HepG2 (cell line): ENCODE measurements around the gene CADM1. TPM values are rescaled to one million over a fixed set of nuclear protein-coding genes. Genes with fewer than 3 reads are reported as not detected.

Source experiments
- ATAC-seq: fragments of 200-7000 bp; cut with Tn5 transposase; 3 replicates; pipeline ENCODE4 v1.9.1; 2020; ENCODE audit warnings: mild to moderate bottlenecking, moderate library complexity
- BruUV-seq: library from RNA; stranded (reverse); fragments of 400-500 nt; replicated peaks from 2 replicates; lab custom pipeline; 2021; lab: Mats Ljungman, UMichigan
- CTCF ChIA-PET: fragments of 300-600 bp; formaldehyde crosslinking; extraction: SDS; loops from one replicate; lab custom pipeline; 2021; ENCODE audit warnings: low total read pairs, inconsistent platforms, low intra/inter-chr PET ratio; lab: Yijun Ruan, JAX
- POLR2A ChIA-PET: fragments of 350-600 bp; sonication (Branson Sonifier 250); formaldehyde crosslinking; loops from one replicate; lab custom pipeline; 2020; ENCODE audit warnings: antibody characterized with exemption, inconsistent platforms; lab: Yijun Ruan, JAX
- DNase-seq: peaks from one replicate; pipeline ENCODE4 v3.0.0-alpha.2; 2015; ENCODE audit warnings: low spot score
- FAIRE-seq: peaks from 3 replicates; lab custom pipeline; 2011; peaks lifted over from hg19 to GRCh38; lab: Jason Lieb, UNC
- H2AFZ ChIP-seq: one replicate; pipeline ENCODE4 v1.6.1; 2011; ENCODE audit warnings: low read length, inconsistent platforms
- H3K27ac ChIP-seq: fragments of 300-600 bp; 3 replicates; pipeline ENCODE4 v1.8.0; 2011; ENCODE audit warnings: mixed run types, mild to moderate bottlenecking, mixed read lengths, low read length, inconsistent platforms; ENCODE audit not compliant: insufficient read depth; ENCODE audit errors: extremely low read length
- H3K27me3 ChIP-seq, 2 experiments: fragments of 200-600 bp in 1 of 2; 2 replicates in 1 of 2; 3 replicates in 1 of 2; pipeline versions ENCODE4 v1.6.0 to v1.8.0; 2011; ENCODE audit warnings: low read length in 2 of 2, mild to moderate bottlenecking in 2 of 2, moderate library complexity in 2 of 2, inconsistent platforms in 1 of 2; ENCODE audit not compliant: insufficient read depth in 2 of 2, control insufficient read depth in 1 of 2
- H3K36me3 ChIP-seq, 2 experiments: fragments of 200-600 bp in 1 of 2; replicated peaks in 1 of 2; 2 replicates in 1 of 2; 3 replicates in 1 of 2; pipeline versions ENCODE4 v1.5.1 to v1.8.0; 2011; ENCODE audit warnings: low read length in 2 of 2, inconsistent platforms in 1 of 2; ENCODE audit not compliant: insufficient read depth in 2 of 2, control insufficient read depth in 1 of 2
- H3K4me1 ChIP-seq: 2 replicates; pipeline ENCODE4 v1.5.1; 2012; ENCODE audit warnings: low read length, inconsistent platforms; ENCODE audit not compliant: insufficient read depth
- H3K4me2 ChIP-seq: 2 replicates; pipeline ENCODE4 v1.6.0; 2011; ENCODE audit warnings: low read depth, low read length, inconsistent platforms
- H3K4me3 ChIP-seq, 3 experiments: fragments of 200-600 bp in 1 of 3; sonication (generic), shearing (Covaris generic) in 1 of 3; replicated peaks in 1 of 3; 2 replicates each; pipeline ENCODE4 v1.5.1; 2011 to 2016; ENCODE audit warnings: low read length in 3 of 3, inconsistent platforms in 2 of 3, low read depth in 2 of 3, mild to moderate bottlenecking in 2 of 3, control low read depth in 1 of 3, mixed read lengths in 1 of 3; ENCODE audit not compliant: insufficient read depth in 1 of 3
- H3K79me2 ChIP-seq: one replicate; pipeline ENCODE4 v1.6.1; 2011; ENCODE audit warnings: low read length, inconsistent platforms; ENCODE audit not compliant: insufficient read depth
- H3K9ac ChIP-seq: 2 replicates; pipeline ENCODE4 v1.6.0; 2011; ENCODE audit warnings: mild to moderate bottlenecking, low read depth, low read length, inconsistent platforms; ENCODE audit not compliant: insufficient read depth
- H3K9me3 ChIP-seq: 2 replicates; pipeline ENCODE4 v1.5.1; 2012; ENCODE audit warnings: mild to moderate bottlenecking, low read length
- H4K20me1 ChIP-seq: 2 replicates; pipeline ENCODE4 v1.6.0; 2011; ENCODE audit warnings: inconsistent platforms, mild to moderate bottlenecking, low read length, moderate library complexity; ENCODE audit not compliant: insufficient read depth
- CEBPG ChIP-seq: IDR thresholded peaks from 2 replicates; pipeline ENCODE4 v1.6.1; 2016
- EED ChIP-seq: sonication (generic); formaldehyde crosslinking; IDR thresholded peaks from 2 replicates; pipeline ENCODE4 v1.5.0; 2020; ENCODE audit warnings: mild to moderate bottlenecking, missing genetic modification reagents
- HOMEZ ChIP-seq: IDR thresholded peaks from 2 replicates; pipeline ENCODE4 v1.6.1; 2016; ENCODE audit warnings: low read depth
- MED8 ChIP-seq: sonication (generic); formaldehyde crosslinking; IDR thresholded peaks from 2 replicates; pipeline ENCODE4 v1.8.1; 2023; ENCODE audit warnings: mild to moderate bottlenecking, missing genetic modification reagents; ENCODE audit not compliant: insufficient replicate concordance
- NCOR1 ChIP-seq: fragments of 200-600 bp; sonication (generic); IDR thresholded peaks from 2 replicates; pipeline ENCODE4 v1.7.0; 2017; ENCODE audit warnings: antibody characterized with exemption, low read length, borderline replicate concordance
- PHB2 ChIP-seq: fragments of 450-650 bp; IDR thresholded peaks from 2 replicates; pipeline ENCODE4 v1.6.1; 2018; ENCODE audit not compliant: partially characterized antibody
- TBP ChIP-seq: sonication (generic); formaldehyde crosslinking; IDR thresholded peaks from 2 replicates; pipeline ENCODE4 v1.5.0; 2020; ENCODE audit warnings: missing genetic modification reagents
- U2AF2 ChIP-seq: fragments of 200-400 bp; formaldehyde crosslinking; IDR thresholded peaks from 2 replicates; pipeline ENCODE4 v1.6.1; 2017; ENCODE audit warnings: low read depth, mild to moderate bottlenecking, low read length
- ZNF18 ChIP-seq: sonication (generic); formaldehyde crosslinking; IDR thresholded peaks from 2 replicates; pipeline ENCODE4 v1.8.0; 2022; ENCODE audit warnings: mild to moderate bottlenecking, missing genetic modification reagents; ENCODE audit not compliant: insufficient replicate concordance
- ZNF275 ChIP-seq: sonication (generic); formaldehyde crosslinking; IDR thresholded peaks from 2 replicates; pipeline ENCODE4 v1.8.0; 2022; ENCODE audit warnings: missing genetic modification reagents, mild to moderate bottlenecking, inconsistent platforms, borderline replicate concordance
- ZNF292 ChIP-seq: sonication (generic); formaldehyde crosslinking; IDR thresholded peaks from 2 replicates; pipeline ENCODE4 v1.8.1; 2022; ENCODE audit warnings: mild to moderate bottlenecking, low read depth, missing genetic modification reagents, borderline replicate concordance
- ZNF784 ChIP-seq: sonication (generic); formaldehyde crosslinking; IDR thresholded peaks from 2 replicates; pipeline ENCODE4 v1.5.1; 2020; ENCODE audit warnings: missing genetic modification reagents, mild to moderate bottlenecking, borderline replicate concordance
- ZZZ3 ChIP-seq: sonication (generic); formaldehyde crosslinking; IDR thresholded peaks from 2 replicates; pipeline ENCODE4 v1.4.0; 2020; ENCODE audit warnings: missing genetic modification reagents, mild to moderate bottlenecking, borderline replicate concordance
- WGBS: methylation state at CpG from one replicate; pipeline ENCODE4 v1.1.6; 2017; ENCODE audit warnings: low lambda C conversion rate; 5-methylcytosine and 5-hydroxymethylcytosine counted together
- in situ Hi-C: cut with HindIII; loops from 2 replicates; pipeline ENCODE4 v1.10.0; 2017; ENCODE audit warnings: low pct_unique_long_range_greater_than_20kb; ENCODE audit not compliant: extremely low pct_ligation_motif_present
- intact Hi-C: fragments of 100-400 bp; cut with micrococcal nuclease; formaldehyde crosslinking; loops from one replicate; pipeline ENCODE4 v1.10.0; 2022; ENCODE audit not compliant: unreplicated experiment
- polyA plus RNA-seq, 8 experiments: library from polyadenylated mRNA; depleted of rRNA in 3 of 8; stranded (reverse) in 7 of 8; unstranded in 1 of 8; fragments of >200 nt; fragmentation: Illumina TruSeq in 4 of 8; extraction: Trizol in 4 of 8; gene quantifications; 2 replicates each; pipeline versions ENCODE4 v1.2.1 to v1.2.3, GENCODE V29; 2011 to 2016; ENCODE audit warnings: low read depth in 4 of 8, missing spikeins in 1 of 8, mixed read lengths in 1 of 8; ENCODE audit not compliant: insufficient read depth in 1 of 8
- total RNA-seq, 5 experiments: library from RNA; depleted of rRNA; stranded (reverse); fragments of >200 nt; fragmentation: Illumina TruSeq; extraction: Trizol; gene quantifications; 2 replicates each; pipeline ENCODE4 v1.2.3, GENCODE V29; 2016; ENCODE audit warnings: low read depth in 1 of 5

The CADM1 gene
- total and polyA plus RNA-seq, 2 of the 13 experiments (the other 11 are each of a cell fraction or from before 2014, with no cell fraction given), result 71.3 to 122 TPM

- ATAC-seq (no peak), FAIRE-seq (no peak)
- H3K79me2 ChIP-seq, result no peaks in the 10 kb centered on the region
Measured at GRCh38 chr11:115179636-115180035, 324.6 kb downstream of the CADM1 start.

More at GRCh38 chr11:115179636-115180035, 324.6 kb downstream of the CADM1 start:
- no peak overlapping the region for H3K27ac ChIP-seq
- TF ChIP-seq NCOR1 (no peak), CEBPG (CRISPR knock-in tag) (no peak), ZNF784 (CRISPR knock-in tag) (no peak), ZNF292 (CRISPR knock-in tag) (no peak), PHB2 (no peak), ZNF275 (CRISPR knock-in tag) (no peak), ZNF18 (no peak), TBP (CRISPR knock-in tag) (no peak), MED8 (CRISPR knock-in tag) (no peak), U2AF2 (no peak), EED (CRISPR knock-in tag) (no peak), HOMEZ (CRISPR knock-in tag) (no peak), ZZZ3 (CRISPR knock-in tag) (no peak)
- TF ChIP-seq, all 625 proteins: peak for 0
- Histone ChIP-seq H3K9me3 (no peaks in the 10 kb centered on the region), H3K9ac (no peak overlapping the region), H3K4me3 (no peak overlapping the region), H3K4me2 (no peak overlapping the region), H2AFZ (no peak overlapping the region), H3K27me3 (no peaks in the 10 kb centered on the region), H3K4me1 (peaks cover 14% of the 10 kb centered on the region), H3K36me3 (peaks cover 1 to 15% of the 10 kb centered on the region in 2 experiments; a peak in 3 of 5 replicates), H4K20me1 (no peaks in the 10 kb centered on the region)
- CTCF ChIA-PET, result no interaction called here
- intact Hi-C loops, result no loop called here
- no peak for DNase-seq
- in situ Hi-C loops, result no loop called here
- BruUV-seq, result no TSS peak
- WGBS, result 95% methylated on average over 3 of the region's 3 CpGs
- POLR2A ChIA-PET, result no interaction called here
